ENCODE data around the gene OR5B3. TPM values are rescaled to one million over a fixed set of nuclear protein-coding genes. Genes with fewer than 3 reads are reported as not detected.

Gene OR5B3
- total RNA-seq, 1 donor from 2014 or later: not detected

Other genes starting within 250 kb of the OR5B3 start
- gene OR9Q2, start 217.8 kb downstream of the OR5B3 start, total RNA-seq: not detected in 2 replicates
- not detected in 2 replicates for gene OR1S2, start 202.7 kb downstream of the OR5B3 start, total RNA-seq
- not detected in 2 replicates for gene OR1S1, start 194.2 kb downstream of the OR5B3 start, total RNA-seq
- gene OR10Q1, start 178.0 kb downstream of the OR5B3 start, total RNA-seq: not detected in 2 replicates
- not detected in 2 replicates for gene OR10W1, start 138.6 kb downstream of the OR5B3 start, total RNA-seq
- not detected in 2 replicates for gene OR5B17, start 47.8 kb downstream of the OR5B3 start, total RNA-seq
- not detected in 2 replicates for gene OR5B2, start 21.2 kb upstream of the OR5B3 start, total RNA-seq
- gene OR5B12, start 35.4 kb upstream of the OR5B3 start, total RNA-seq: not detected in 2 replicates
- gene OR5B21, start 101.2 kb upstream of the OR5B3 start, total RNA-seq: not detected in 2 replicates
- gene LPXN, start 169.0 kb upstream of the OR5B3 start, total RNA-seq: 5.1 and 15.0 TPM in 2 replicates
- 34.5 and 38.1 TPM in 2 replicates for gene ZFP91, start 172.2 kb upstream of the OR5B3 start, total RNA-seq
- gene CNTF, start 215.8 kb upstream of the OR5B3 start, total RNA-seq: 0.78 and 2.8 TPM in 2 replicates

Measured in glomerular endothelial cell (primary cell).